ENCODE data around the gene SLC5A8.
A peak's percentile ranks its signal among the peaks of the same experiment; 100 is the strongest.

The SLC5A8 gene, protein sequence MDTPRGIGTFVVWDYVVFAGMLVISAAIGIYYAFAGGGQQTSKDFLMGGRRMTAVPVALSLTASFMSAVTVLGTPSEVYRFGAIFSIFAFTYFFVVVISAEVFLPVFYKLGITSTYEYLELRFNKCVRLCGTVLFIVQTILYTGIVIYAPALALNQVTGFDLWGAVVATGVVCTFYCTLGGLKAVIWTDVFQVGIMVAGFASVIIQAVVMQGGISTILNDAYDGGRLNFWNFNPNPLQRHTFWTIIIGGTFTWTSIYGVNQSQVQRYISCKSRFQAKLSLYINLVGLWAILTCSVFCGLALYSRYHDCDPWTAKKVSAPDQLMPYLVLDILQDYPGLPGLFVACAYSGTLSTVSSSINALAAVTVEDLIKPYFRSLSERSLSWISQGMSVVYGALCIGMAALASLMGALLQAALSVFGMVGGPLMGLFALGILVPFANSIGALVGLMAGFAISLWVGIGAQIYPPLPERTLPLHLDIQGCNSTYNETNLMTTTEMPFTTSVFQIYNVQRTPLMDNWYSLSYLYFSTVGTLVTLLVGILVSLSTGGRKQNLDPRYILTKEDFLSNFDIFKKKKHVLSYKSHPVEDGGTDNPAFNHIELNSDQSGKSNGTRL

DNA sequence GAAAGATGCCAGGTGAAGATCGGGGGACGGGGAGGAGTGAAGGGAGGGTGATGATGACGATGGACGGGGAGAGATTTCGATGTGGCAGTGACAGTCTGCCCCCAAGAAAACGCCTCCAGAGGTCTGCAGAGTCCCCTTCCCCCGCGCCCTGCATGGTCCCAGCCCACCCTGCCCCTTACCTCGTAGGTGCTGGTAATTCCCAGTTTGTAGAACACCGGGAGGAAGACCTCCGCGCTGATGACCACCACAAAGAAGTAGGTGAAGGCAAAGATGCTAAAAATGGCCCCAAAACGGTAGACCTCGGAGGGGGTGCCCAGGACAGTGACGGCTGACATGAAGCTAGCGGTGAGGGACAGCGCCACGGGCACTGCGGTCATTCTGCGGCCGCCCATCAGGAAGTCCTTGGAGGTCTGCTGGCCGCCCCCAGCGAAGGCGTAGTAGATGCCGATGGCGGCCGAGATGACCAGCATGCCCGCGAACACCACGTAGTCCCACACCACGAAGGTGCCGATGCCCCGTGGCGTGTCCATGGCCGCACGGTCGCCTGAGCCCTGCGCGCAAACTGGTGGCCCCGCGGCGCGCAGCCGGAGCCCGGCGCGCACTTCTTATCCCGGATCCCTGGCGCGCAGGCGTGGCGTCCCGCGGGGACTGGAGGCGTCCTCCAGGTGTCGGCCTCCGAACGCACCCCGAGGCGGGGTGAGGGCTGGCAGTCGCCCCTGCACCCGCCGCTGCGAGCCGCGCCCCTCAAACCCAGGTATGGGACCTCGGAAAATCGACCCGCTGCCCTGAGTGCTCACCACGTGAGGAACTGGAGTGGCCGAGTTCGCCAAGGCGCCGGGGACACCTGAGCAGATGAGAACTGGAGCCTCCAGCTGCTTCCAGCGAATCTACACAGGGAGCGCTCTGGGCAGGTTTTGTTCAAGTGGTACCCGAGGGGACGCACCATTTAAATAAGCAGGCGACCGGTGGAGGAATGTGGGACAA, at the start of gene SLC5A8:
TSS of gene SLC5A8 (minus strand) at position 920 of the 984 bp plus-strand sequence. CDS start at position 530, 390 bp downstream.
- DNase-seq: peak; percentile 66 to 85 (median 81)

DNA sequence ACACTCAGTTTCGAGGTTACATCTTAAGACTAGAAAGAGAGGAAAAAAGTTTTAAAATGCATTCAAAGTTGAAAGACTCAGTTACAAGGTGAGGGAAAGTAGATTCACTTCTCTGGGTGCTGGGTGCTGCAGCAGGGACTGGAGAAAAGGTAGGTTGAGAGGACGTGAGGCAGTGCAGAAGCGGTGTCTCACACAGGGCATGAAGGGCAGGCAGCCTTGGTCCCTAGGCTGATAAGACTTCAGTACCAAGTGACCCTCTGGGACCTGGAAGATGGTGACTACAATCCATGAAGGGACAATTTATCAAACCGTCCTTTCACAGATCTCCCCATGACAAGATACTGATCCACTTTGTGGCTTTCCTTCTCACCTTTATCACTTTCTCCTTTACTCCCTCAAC, 47.3 kb upstream of the SLC5A8 start:
- no peak for DNase-seq

DNA sequence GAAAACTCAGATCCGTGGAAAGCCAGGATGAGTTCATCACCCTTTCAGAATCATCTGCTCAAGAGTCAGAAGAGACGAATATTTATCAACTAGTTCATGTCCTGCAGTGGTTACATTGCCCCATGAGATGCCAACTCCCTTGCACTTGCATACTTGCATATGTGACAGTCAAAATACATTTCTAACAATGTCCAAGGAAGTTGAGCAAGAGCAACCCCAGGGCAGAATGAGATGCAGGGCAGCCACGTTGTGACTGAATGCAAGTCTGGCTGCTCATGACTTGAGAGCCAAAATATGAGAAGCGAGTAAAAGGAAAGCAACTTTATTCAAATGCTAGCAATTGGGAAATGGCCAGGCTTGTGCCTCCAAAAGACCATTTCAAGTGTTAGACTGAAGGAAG, 46.2 kb upstream of the SLC5A8 start:
- DNase-seq: no peak

DNA sequence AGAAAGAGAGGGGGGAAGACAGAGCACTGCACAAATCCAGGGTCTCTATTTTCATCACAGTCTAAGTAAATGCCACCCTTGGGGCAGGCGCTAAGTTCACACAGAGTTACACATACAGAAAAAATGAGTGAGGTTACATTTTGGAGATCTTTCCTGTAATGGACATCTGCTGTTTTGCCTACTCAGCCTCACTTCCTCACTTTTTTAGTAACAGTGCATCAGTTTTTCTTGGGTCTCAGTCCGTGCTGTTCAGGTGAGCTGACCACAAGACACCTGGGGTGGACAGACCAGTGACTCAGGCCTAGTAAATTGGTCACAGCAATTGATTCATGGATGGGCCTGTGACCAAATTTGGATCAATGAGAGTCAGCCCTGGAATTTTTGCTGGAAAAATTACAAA, 33.6 kb upstream of the SLC5A8 start:
- DNase-seq: no peak

DNA sequence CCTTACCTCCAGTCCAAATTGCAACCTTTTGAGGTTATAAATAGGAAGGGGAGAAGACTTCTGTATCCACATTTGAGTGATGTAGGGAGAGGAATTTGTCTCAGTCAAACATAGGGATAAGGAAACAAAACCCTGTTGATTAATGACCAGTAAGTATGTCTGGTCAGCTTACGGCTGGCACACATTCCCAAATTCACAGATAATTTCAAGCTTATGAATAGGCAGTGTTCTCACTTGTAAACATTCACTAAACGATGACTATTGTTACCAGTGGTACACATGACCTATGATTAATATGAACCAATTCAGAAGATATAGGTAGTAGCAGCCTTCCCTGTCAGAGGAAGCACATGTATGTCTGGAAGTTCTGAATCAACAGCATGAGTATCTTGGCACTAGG, 33.0 kb upstream of the SLC5A8 start:
- peak in 1 of 3 experiments; percentile 12 for DNase-seq

DNA sequence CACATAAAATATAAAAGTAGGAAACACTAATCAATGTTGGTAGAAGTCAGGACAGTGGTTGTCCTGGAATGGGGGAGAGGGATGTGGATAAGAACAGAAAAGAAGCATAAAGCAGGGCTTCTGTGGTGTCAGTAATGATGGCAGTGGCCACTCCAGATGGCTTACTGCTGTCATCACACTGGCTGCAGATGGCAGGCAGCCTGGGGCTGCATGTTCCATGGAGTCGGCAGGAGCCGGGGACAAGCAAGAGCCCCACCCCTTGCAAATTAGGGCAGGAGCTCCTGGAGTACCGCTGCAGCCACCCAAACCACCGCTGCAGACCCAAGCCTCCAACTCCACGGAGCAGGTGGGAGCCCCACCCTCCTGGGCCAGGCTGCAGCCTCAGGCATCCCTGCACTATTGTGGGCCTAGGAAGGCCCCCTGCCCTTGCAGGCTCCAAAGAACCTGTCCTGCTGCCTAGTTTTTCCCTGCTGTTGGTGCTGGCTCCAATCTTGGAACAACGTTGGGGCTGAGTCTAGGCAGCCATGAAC, 28.8 kb upstream of the SLC5A8 start:
- DNase-seq: no peak

DNA sequence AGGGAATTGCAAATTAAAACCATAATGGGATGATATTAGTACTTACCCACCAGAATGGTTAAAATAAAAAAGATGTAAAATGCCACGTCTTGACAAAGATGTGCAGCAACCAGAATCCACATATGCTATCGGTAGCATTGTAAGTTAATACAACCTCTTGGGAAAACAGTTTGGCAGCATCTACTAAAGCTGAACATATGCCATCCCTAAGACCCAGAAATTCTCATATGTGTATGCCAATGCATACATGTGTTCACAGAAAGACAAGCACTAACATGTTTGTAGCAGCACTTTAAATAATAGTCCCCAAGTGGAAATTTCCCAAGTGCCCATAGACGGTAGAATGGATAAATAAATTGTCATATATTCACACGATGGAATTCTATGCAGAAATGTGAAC, 28.3 kb upstream of the SLC5A8 start:
- DNase-seq: no peak

DNA sequence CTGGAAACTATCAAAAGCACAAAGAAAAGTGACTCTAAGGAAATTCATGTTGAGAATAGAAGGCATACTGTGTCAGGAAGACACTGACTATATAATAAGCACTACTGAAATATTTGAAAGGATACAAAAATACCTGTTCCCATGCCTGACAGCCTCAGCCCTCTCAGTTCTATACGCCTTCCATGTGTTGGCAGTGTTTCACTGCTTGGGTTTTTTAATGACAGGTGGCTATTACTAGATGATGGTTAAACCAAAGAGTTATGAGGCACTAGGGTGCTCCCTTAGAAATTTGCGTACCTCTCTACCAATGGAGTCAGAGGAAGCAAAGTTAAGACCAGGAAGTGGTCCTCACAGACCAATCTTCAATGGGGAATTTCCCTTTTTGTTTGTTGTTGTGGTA, 25.6 kb upstream of the SLC5A8 start:
- DNase-seq: no peak

DNA sequence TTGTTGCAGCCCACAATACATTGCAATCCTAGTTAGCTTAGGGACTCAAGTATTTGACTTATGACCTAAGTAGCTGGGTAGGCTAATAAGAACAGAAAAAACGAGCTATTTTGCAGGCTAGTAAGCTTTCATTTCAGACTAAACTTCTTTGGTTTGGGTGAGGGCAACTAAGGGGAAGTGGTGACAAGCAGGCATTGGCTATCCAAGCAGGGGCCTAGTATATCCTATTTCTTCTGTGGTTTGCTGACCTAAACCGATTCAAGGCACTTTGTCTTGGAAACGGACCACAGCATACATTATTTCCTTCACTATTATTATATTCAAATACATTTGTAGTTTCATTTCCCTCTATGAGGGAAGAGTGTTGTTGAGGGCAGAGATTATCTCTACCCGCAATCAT, 21.6 kb upstream of the SLC5A8 start:
- no peak for DNase-seq

DNA sequence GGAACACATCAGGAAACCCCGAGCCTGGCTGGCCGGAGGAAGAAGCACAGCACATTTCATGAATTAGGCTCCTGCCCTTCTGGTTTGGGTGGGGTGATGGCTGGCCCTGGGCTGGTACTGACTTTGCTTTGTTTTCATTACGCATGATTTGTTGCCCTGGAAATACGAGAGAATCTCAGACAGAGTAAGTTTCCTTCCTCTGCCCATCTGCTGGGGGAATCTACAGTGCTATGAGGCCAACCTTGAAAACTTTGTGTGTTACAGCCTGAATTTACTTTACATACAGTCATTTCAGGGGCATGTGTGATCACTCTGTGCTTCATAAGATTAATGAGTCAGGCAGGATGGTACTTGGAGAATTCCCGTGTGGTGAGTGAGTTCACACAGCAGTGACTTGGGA, 20.5 kb upstream of the SLC5A8 start:
- no peak for DNase-seq

DNA sequence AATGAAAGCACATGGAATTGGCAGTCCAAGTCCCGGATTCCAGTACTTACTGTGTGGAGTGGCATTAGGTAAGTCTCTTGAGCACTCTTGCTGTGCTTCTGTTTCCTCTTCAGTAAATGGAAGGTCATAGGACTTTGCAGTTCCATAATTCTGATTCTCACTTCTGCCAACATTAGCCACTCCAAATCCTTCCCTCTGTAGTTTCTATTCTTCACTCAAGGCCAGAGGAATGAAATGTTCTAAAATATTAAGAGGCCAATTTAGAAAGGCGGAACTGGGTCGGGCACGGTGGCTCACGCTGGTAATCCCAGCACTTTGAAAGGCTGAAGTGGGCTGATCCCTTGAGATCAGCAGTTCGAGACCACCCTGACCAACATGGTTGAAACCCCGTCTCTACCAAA, 19.8 kb upstream of the SLC5A8 start:
- no peak for DNase-seq

DNA sequence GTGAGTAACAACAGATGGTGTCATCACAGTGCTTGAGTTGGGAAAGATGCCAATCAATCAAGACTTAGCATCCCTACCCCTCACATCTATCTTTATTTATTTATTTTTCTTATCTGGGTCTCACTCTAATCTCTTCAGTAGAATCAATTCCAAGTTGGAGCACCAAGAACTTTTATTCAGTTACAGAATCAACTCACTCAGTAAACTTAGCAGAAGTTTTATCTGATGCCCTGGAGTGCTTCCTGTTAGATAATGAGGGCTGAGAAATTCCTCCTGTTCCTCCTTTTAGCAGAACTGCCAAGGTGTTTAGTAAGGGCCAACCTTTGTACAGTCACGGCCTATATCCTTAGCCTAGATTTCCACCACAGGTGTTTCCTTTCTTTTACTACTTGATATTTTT, 11.3 kb upstream of the SLC5A8 start:
- DNase-seq: no peak

DNA sequence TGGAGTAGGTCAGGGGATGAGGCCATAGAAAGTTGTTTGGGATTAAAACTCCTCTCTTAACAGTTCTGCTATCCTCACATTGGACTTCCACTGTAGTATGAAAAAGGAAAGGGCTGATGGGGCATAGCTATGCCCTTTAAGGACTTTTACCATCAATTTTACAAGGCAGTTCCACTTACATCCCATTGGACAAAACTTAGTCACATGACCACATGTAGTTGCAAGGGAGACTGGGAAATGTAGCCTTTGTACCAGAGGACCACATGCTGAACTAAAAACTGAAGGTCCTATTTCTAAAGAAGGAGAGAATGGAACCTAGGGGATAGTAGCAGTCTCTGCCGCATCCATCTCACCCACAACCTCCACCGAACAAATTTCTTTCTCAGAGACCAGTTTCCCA, 6.8 kb upstream of the SLC5A8 start:
- DNase-seq: no peak

DNA sequence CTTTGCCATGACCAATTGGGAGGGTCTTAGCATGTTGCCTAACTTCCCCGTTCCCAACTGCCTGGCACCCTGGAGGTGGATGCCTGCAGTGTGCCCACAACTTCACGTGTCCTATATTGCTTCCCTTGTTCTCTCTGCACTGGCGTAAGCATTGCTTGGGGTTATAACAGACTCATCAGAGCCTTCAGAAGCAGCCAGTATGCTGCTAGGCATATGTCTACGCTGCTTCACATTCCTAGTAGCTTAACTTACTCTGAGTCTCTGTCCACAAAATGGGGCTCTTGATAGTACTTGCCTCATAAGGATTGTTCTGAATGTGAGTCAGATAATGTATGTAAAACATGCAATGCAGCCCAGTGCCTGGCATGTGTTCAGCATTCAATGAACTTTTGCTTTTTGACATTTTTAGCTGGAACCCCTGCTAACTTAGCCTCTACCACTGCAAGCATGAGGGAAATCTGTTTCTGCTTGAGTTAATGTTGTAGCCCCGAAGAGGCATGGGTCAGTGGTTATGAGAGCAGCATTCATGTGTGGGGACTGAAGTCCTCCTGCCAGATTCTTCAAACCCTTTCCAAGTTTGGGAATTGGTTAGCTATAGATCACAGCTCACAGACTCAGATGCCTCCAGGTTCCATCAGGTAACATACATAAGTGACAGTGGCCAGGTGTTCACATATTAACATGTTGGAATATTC, 2.8 kb downstream of the SLC5A8 start:
- DNase-seq: no peak

DNA sequence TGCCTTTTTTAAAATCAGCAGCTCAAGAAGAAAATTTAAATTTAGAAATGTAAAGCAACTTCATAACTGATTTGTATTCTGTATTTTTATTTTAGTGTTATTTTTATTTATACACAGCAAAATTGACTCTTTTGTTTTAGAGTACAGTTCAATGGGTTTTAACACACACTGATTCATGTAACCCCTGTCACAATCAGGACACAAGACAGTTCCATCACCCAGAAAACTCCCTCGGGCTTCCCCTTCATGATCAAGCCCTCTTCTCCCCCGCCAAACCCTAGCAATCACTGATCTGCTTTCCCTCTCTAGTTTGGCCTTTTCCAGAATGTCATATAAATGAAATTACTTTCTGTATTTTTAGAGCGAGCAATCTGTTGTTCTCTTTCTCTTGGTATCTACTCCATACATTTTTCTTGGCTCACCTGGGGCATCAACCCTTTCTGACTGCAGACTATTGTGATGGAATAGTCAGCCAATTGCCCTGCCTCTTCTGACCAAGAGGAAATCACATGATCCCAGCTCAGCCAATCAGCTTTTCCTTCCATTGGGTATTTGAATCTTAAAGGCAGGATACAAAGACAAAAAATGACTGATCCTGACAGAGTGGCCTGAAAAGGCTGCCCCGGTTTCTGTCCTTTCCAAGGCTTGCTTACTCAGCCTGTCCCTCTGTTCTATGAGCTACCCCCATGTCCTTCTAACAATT, 5.3 kb downstream of the SLC5A8 start:
- peak in 1 of 3 experiments; percentile 6 for DNase-seq

DNA sequence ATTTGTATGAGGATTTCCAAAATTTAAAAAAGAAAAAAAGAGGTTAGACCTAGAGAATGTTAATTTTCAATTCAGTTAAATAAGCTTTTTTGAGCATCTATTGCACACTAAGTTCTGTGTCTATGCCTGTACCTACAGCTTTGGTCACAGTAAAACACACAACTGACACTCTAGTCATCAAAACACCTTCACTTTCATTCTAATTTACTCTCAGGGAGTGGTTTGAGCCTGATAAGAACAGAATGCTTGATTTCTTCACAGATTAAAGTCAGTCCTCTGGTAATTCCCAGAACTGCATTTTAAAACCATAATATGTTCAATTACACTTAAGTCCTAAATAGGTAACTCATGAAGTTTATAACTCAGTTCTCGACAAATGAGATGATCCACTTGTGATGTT, 9.2 kb downstream of the SLC5A8 start:
- DNase-seq: no peak

DNA sequence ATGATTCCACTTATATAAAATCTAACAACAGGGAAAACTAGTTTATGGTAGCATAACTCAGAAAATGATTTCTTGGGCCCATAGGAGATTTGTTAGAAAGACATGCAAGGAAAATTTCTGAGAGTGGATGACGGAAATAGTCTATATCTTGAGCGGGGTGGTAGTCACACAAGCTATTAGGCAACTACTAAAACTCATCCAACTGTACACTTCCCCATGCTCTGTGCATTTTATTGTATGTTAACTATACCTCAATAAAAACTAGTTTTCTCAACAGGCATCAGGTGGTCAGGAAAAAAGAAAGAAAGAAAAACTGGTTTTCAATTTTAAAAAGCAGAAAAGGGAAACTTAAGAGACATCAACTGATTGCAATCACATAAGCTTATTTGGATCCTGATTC, 9.9 kb downstream of the SLC5A8 start:
- no peak for DNase-seq

DNA sequence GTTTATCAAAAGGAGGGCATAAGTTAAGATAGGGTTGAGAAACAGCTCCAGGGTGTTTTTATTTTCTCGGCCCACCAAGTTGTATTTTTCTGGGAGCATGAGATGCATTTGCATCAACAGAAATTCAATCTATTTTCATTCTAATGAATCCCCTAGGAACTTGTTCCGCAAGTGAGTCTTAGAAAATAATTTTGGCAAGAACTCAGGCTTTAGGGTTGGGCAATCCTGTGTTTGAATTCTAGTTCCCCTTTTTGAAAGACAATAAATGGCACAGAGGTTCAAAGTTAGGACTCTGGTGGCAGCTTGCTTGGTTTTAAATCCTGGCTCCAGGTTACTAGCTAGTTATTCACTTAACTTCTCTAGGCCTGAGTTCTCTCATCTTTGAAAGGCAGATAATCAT, 23.7 kb downstream of the SLC5A8 start:
- no peak for DNase-seq

DNA sequence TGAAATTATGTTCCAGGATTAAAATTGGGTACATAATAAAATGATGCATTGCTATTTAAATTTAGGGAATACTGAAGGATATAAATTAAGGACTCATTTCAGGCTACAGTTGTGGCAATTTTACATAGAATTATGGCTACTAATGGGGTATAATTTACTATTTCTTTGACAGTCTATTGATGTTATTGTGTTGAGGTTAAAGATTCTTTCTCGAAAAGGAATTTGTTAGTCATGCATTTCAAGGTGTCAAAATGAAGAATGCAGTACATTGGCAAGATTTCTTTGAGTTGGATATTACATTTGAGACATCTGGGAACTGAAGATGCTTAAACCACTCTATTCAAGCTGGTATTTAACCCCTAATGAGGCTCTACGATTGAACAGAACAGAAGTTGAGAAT, 28.3 kb downstream of the SLC5A8 start:
- no peak for DNase-seq

DNA sequence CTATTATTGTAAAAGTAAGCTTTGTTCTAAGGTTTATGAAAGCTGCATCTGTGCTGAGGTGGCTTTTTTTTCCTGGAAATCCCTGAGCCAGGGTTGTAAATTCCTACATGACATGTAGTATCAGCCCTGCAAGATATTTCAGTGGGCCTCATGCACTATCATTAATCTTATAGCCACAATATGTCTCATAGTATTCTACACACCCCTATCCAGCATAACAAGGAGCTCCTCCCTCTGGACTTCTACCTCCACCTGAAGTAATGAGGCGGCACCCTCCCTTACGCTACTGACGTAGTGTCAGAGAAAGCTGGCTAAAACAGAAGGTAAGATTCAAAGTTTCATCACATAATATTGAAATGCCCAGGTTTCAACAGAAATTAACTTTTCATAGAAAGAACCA, 35.5 kb downstream of the SLC5A8 start:
- no peak for DNase-seq

DNA sequence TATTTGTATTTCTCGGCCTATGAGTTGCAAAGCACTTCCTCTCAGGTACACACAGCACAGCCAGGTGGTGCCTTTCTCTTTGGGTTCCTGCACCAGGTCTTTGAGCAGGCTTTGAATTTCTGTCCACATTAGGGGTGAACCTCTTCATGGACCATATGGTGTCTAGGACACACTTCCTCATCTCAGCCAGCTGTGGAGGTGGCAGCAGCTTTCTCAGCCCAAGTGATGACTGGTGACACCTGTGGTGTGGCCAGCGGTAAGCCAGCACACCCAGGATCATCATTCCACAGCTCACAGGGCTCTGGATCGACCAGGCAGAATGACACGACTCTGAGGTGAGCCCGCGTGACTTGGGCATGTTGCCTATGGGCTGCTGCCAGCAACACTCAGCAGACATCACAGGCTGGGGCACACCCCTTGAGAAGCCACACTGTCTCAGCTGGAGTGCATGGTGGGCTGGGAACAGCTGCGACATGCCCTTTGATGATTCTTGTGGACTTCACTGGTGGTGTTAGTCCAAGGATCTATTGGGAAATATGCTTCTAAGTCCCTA, 36.8 kb downstream of the SLC5A8 start:
- no peak for DNase-seq

DNA sequence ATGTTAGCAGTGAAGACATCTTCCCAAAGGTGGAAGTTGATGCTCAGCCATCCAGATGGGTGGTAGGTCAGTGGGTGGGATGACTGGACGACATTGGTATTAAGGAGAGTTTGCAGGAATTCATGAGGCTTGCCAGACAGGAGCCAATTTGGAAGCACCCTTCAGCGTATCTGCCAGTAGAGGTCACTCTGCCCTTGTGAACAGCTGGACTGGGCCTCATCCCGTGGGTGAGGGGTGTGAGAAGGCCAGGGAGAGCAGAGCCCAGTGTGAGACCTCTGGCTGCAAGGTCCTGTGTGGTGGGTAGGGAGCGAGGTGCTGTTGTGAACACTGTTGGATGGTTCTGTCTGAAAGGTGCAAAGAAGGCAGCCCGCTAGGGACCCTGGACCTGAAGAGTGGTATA, 37.7 kb downstream of the SLC5A8 start:
- DNase-seq: peak in 1 of 3 experiments; percentile 15
